Astrocyte of the cerebellum (primary cell): ENCODE data around the gene PGBD1.

Source experiments
- DNase-seq: peaks from one replicate; pipeline ENCODE4 v3.0.0-alpha.2; 2011; ENCODE audit warnings: low read depth
- H3K4me3 ChIP-seq: 2 replicates; pipeline ENCODE4 v1.5.1; 2011; ENCODE audit warnings: mild to moderate bottlenecking, low read depth, low read length, moderate library complexity
- in situ Hi-C: cut with HindIII; loops from 2 replicates; pipeline ENCODE4 v1.10.0; 2017; ENCODE audit warnings: low sequenced_read_pairs
- TF ChIP-seq, protein P1 (sequence below): IDR thresholded peaks from 2 replicates; pipeline ENCODE4 v1.5.1; 2012; ENCODE audit warnings: low read length, low read depth, moderate library complexity, mild to moderate bottlenecking; ENCODE audit errors: missing control alignments

PGBD1 gene

DNA sequence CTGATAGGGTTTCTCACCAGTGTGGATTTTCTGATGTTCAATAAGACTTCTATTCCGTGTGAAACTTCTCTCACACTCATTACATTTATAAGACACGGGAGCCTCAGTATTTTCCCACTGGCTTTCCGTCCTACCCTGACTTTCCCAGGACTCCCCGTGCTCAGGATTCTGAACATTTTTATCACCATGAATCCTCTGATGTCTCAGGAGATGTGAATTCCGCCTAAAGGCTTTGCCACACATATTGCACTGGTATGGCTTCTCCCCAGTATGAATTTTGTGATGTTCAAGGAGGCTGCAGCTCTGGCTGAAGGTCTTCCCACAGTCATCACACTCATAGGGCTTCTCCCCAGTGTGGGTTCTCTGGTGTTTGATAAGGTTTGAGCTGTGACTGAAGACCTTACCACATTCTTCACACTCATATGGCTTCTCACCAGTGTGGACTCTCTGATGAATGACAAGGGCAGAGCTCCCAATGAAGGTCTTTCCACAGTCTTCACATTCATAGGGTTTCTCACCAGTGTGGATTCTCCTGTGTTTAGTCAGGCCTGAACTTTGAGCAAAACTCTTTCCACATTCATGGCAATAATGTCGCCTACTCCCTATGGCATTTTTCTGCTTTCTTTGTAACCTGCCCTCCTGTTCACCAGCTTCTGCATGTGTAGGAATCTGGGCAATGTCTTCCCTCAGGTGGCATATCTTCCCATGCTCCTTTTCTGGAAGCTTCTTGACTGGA lies 36.0 kb upstream of the PGBD1 start:
- H3K4me3 ChIP-seq: no peak overlapping the region
- no peak for DNase-seq
- in situ Hi-C loops: no loop called here
- TF ChIP-seq, protein P1, sequence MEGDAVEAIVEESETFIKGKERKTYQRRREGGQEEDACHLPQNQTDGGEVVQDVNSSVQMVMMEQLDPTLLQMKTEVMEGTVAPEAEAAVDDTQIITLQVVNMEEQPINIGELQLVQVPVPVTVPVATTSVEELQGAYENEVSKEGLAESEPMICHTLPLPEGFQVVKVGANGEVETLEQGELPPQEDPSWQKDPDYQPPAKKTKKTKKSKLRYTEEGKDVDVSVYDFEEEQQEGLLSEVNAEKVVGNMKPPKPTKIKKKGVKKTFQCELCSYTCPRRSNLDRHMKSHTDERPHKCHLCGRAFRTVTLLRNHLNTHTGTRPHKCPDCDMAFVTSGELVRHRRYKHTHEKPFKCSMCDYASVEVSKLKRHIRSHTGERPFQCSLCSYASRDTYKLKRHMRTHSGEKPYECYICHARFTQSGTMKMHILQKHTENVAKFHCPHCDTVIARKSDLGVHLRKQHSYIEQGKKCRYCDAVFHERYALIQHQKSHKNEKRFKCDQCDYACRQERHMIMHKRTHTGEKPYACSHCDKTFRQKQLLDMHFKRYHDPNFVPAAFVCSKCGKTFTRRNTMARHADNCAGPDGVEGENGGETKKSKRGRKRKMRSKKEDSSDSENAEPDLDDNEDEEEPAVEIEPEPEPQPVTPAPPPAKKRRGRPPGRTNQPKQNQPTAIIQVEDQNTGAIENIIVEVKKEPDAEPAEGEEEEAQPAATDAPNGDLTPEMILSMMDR: no peak

DNA sequence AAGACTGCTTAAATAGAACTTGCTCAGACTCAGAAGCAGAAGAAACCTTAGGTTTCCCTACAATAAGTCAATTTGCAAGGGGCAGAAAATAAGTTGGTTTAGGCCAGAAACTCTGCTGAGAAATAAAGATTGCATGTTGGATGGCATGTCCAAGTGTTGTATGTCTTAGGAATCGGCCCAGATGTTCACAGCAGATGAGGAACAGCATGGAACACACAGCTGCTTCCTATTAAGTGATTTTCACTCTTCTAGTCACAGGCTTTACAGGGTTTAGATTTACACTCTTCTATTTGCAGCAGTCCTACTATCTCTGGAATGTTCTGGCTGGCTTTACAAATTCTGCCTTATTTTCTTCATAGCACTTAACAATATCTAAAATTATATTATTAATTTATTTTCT lies 32.5 kb upstream of the PGBD1 start:
- DNase-seq: no peak
- H3K4me3 ChIP-seq: no peak overlapping the region
- in situ Hi-C loops: no loop called here
- TF ChIP-seq, protein P1: no peak

DNA sequence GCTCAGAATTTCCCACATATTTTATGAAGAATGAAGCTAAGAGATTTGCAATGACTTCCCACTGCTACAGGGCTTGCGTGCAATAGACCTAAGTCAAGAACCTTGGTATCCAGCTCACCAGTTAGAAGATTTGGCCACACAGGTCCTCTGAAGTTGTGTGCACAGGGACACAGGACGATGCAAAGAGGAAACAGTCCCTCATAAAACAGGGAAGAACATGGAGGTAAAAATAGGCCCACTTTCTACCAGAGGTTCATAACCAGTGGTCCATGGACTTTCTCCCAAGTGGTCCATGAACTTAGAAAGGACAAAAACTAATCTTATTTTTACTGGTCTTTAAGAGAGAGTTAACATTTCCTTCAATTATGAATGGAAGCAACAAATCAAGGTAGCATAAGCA lies 30.6 kb upstream of the PGBD1 start:
- peak overlapping the region; percentile 73 for H3K4me3 ChIP-seq
- TF ChIP-seq, protein P1: no peak
- in situ Hi-C loops: no loop called here
- DNase-seq: no peak

DNA sequence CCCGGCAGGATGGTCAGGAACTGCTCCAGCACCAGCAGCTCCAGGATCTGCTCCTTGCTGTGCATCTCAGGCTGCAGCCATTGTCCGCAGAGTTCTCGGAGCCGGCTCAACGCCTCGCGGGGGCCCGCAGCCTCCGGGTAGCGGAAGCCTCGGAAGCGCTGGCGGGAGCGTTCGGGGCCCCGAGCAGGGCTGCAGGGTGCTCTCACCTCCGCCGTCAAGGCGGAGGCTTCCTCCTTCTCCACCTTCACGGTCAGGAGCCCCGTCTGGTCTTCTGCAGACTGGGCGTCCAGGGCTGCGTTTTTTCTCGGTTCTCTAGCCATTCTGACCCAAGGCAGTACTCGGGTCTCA lies 29.7 kb upstream of the PGBD1 start:
- DNase-seq: no peak

DNA sequence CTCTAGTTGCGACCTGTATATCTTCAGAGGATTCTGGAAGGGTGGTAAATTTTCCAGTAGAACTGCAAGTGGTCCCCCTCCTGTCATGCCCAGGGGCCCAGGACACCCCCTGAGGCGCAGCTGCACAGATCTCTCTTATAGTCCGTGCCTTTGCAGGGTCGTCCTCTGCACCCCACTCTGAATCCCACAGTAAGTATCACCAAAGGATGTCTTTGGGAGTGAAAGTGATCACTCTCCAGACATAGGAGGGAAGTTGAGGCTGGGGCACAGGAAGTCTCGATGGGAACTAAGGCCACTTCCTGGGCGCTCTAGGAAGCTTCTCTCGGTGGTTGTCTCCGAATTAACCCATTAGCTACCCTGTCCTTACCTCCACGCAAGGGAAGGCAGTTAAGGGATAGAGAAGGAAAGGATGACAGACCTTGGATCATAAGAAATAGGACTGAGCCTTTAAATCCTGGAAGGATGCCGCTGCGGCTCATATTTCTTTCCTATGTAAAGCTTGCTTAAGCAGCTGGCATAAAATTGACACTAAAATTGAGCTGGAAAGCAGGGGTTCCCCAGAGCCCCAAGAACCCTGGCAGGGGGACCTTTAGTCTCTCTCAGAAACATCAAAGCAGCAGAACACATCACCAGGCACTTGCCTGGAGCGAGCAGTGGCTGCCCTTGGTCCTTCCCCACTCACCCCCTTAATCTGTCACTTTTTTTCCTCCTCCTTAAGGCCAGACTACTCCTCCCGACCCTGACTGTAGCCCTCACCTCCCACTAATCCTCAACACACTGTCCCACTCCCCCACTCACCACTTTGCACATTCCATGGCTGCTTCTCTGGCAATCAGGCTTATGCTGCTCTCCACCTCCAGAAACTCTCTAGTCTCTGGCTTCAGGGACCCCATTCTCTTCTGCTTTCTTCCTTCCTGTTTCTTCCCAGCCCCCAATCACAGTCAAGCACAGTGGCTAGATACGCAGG lies 29.1 kb upstream of the PGBD1 start, which contains the start of gene ZKSCAN4:
Gene ZKSCAN4 (minus strand): TSS at position 261 of the 967 bp plus-strand sequence. CDS start 289 bp downstream, outside the sequence.
- H3K4me3 ChIP-seq: peak within 1 kb of the TSS; percentile 73
- peak; percentile 86 for DNase-seq
- TF ChIP-seq, protein P1: no peak
- in situ Hi-C loops: no loop called here

More for the DNA sequence above, 29.7 kb upstream of the PGBD1 start:
- H3K4me3 ChIP-seq: peak overlapping the region; percentile 73
- in situ Hi-C loops: no loop called here
- TF ChIP-seq, protein P1: no peak

DNA sequence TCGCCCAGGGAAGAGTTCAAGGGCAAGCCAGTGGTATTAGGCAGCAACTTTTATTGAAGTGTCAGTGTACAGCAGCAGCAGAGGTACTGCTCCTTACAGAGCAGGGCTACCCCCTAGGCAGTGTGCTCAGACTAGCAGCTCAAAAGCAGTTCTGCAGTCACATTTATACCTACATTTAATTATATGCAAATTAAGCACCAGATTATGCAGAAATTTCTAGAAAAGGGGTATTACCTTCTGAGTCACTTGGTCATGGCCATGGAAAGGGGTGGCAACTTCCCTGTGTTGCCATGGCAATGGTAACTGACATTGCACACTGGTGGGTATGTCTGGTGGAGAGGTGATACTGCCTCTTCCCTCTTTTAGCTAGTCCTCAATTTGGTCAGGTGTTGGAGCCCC lies 27.3 kb upstream of the PGBD1 start:
- TF ChIP-seq, protein P1: no peak
- no peak overlapping the region for H3K4me3 ChIP-seq
- in situ Hi-C loops: no loop called here
- DNase-seq: no peak
